GM12874 (cell line): Measurements from ENCODE around the gene RASAL3.

Experiments used
- CTCF ChIP-seq: IDR thresholded peaks from 2 replicates; pipeline ENCODE4 v1.5.1; 2011; ENCODE audit warnings: low read depth, mild to moderate bottlenecking, control low read depth, low read length, moderate library complexity; ENCODE audit not compliant: insufficient read depth

The RASAL3 gene

GRCh38 chr19:15437355-15438123, 26.8 kb downstream of the RASAL3 start:
- no peak for TF ChIP-seq CTCF

- TF ChIP-seq CTCF, result no peak
Measured at GRCh38 chr19:15436826-15437110, 27.6 kb downstream of the RASAL3 start.

DNA sequence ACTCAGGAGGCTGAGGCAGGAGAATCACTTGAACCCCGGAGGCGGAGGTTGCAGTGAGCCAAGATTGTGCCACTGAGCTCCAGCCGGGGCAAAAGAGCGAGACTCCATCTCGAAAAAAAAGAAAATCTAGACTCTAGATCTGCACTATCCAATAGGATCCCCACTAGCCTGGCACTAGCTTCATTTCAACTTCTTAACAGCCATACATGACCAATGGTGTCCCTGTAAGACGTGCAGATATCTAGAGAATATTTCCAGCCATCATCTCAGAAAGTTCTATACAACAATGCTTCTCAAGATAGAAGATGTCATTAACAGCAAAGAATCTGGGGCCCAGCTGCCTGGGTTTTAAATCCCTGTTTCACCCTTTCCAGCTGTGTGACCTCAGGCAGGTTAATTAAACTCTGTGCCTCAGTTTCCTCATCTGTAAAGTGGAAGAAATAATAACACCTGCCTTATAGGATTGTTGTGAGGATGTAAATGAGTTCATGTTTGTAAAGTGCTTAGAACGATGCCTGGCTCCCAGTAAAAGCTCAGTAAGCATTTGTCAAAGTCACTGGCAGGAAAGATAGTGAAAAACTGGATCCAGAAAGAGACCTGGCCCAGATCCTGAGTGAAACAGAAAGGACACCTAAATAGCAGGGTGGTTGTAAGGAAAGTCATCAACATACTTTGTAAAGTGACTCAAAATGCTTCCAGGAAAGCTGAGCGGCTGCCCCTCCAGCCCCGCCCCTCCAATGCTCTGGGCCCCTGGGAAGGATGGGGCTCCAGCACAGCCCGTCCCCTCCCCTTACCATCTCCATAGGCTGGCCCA, 28.1 kb downstream of the RASAL3 start:
- TF ChIP-seq CTCF, result no peak

- TF ChIP-seq CTCF, result no peak
Measured at GRCh38 chr19:15433519-15434069, 30.8 kb downstream of the RASAL3 start.

DNA sequence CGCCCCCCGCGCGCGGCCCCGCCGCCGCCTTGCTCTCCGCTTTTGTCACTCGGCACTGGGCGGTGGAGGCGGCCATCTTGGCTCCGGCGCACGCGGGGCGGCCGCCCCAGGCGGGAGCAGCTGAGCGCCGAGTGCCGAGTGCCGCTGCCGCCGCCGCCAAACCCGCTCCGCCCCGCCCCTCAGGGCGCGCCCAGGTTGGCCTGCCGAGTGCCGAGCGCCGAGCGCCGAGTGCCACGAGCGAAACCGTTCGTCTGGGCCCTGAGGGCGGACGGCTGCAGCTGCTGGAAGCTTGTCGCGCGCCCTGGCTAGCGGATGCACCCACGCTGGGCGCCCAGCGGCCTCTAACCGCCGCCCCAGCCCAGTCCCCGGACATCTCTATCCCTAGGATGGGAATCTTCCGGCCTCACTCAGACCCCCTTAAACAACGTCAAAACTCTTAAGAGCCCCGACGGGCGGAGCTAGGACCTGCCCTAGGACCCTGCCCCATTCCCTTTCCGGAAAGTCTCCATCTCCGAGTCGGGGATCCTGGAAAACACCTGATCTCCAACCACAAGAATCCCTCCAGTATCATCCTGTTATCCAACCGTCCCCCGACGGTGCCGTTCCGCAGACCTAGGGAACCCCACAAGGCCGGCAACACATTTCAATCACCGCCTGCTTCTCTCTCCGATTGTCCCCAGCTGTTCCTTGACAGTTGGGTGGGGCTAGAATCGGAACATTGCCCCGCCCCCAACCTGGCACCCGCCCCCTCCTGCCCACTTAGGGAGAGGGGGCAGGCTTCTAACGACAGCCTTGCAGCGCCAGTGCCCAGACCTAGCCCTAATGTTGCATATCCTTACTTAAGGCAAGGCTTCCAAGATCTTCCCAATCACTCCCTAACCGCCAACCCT, 31.5 kb downstream of the RASAL3 start:
- no peak for TF ChIP-seq CTCF

- TF ChIP-seq CTCF, result no peak
Measured at GRCh38 chr19:15432018-15432494, 32.3 kb downstream of the RASAL3 start.
